Stimulated activated CD4-positive, alpha-beta T cell treated with anti-CD3 and anti-CD28 coated beads, Interleukin-2, amount 100 ng/mL, for 48 hours (primary cell): ENCODE measurements around the gene HTRA3.
"Not testable (repeated sequence)": the region's sequence is repeated elsewhere in the genome, so short reads cannot be mapped to it uniquely, and the experiment has no call there.

ENCODE experiments used
- DNase-seq, 2 donors: peaks; one replicate each; pipeline ENCODE4 v3.0.0-alpha.2; 2020

The HTRA3 gene

GRCh38 chr4:8348071-8348470, 78.5 kb downstream of the HTRA3 start:
- DNase-seq = no peak

GRCh38 chr4:8349236-8349635, 79.7 kb downstream of the HTRA3 start:
- not testable (repeated sequence) for DNase-seq

- DNase-seq = no peak
Measured at GRCh38 chr4:8349664-8350236, 80.2 kb downstream of the HTRA3 start.

- DNase-seq = no peak
Measured at GRCh38 chr4:8350352-8350751, 80.8 kb downstream of the HTRA3 start.

- no peak for DNase-seq
Measured at GRCh38 chr4:8350841-8351461, 81.4 kb downstream of the HTRA3 start.

- DNase-seq = no peak
Measured at GRCh38 chr4:8351931-8352367, 82.4 kb downstream of the HTRA3 start.

GRCh38 chr4:8352368-8353157, 83.0 kb downstream of the HTRA3 start:
- no peak for DNase-seq

GRCh38 chr4:8353158-8353669, 83.7 kb downstream of the HTRA3 start:
- no peak for DNase-seq

GRCh38 chr4:8353912-8354453, 84.4 kb downstream of the HTRA3 start:
- DNase-seq = no peak

- DNase-seq = no peak
Measured at GRCh38 chr4:8355306-8355705, 85.8 kb downstream of the HTRA3 start.

GRCh38 chr4:8355864-8356565, 86.5 kb downstream of the HTRA3 start:
- no peak for DNase-seq
